HFF-Myc (cell line): ENCODE results near the gene COL18A1.

Experiments
- DNase-seq: peaks from one replicate; pipeline ENCODE4 v3.0.0-alpha.2; 2011; ENCODE audit warnings: low read depth; ENCODE audit errors: extremely low read depth
- H3K4me3 ChIP-seq: replicated peaks from 2 replicates; pipeline ENCODE4 v1.5.1; 2011; ENCODE audit warnings: low read depth, mild to moderate bottlenecking, control low read depth, low read length
- TF ChIP-seq, protein P1 (sequence below): IDR thresholded peaks from 2 replicates; pipeline ENCODE4 v1.5.1; 2012; ENCODE audit warnings: mild to moderate bottlenecking, low read depth, low read length, control low read depth; ENCODE audit errors: missing control alignments

COL18A1 gene

DNA sequence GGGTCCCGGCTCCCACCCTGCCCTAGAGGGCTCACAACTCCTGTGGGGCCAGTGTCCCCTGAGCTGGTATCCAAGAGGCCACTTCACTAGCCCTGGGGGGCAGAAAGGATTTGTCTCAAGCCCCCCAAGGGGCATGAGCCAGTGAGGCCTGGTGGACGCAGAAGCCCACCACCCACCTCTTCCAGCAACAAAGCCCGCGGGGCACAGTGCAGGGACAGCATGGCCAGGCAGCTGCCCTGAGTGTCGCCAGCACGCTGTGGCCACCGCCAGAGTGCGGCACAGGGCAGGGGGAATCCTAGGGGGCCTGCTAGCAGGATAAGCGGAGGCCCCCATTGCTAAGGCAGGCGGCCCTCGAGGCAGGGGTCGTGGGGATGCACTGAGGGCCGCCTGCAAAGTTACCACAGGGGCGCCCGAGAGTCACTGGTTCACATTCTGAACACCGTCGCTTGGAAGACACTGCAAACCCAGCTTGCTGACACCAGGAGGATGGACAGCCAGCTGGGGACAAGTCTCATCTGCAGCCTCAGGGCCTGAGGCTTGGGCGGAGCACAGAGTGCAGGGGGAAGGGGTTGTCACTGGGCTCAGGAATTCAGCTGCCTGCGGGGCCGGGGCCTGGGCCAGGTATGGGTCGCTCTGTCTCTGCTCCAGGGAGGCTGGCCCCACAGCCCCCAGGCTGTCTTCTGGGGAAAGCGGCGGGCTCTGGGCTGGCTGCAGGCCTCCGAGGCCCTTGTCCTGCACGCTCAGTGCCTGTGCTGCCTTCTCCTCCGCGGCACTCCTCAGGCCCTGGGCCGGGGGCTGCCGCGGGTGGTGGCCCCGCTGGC is 110.5 kb downstream of the COL18A1 start:
- TF ChIP-seq, protein P1, sequence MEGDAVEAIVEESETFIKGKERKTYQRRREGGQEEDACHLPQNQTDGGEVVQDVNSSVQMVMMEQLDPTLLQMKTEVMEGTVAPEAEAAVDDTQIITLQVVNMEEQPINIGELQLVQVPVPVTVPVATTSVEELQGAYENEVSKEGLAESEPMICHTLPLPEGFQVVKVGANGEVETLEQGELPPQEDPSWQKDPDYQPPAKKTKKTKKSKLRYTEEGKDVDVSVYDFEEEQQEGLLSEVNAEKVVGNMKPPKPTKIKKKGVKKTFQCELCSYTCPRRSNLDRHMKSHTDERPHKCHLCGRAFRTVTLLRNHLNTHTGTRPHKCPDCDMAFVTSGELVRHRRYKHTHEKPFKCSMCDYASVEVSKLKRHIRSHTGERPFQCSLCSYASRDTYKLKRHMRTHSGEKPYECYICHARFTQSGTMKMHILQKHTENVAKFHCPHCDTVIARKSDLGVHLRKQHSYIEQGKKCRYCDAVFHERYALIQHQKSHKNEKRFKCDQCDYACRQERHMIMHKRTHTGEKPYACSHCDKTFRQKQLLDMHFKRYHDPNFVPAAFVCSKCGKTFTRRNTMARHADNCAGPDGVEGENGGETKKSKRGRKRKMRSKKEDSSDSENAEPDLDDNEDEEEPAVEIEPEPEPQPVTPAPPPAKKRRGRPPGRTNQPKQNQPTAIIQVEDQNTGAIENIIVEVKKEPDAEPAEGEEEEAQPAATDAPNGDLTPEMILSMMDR: no peak
- H3K4me3 ChIP-seq: no peak overlapping the region

DNA sequence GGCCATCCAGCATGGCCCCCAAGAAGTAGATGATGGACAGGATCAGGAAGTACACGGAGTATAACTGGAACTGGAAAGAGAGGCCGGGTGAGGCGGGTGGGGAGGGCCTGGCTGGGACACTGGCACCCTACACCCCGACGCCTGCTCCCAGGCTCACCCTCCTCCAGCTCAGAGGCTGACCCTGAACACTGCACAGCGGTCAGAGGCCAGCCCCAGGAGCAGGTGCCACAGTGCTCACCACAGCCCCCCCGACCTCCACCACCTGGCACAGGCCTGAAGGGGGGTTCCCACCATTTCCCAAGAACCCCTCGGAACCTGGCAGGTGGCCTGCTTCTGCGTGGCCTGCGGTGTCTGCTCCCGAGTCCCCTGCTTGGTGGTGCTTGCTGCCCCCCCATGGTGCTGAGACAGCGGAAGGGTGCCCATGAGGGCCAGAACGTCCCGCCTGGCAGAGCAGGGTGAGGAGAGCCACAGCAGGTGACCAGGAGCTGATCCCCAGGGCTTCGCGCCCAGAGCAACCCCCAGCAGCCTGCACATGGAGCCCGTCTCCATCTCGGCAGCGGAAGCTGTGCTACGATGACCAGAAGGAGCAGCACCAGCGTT is 111.2 kb downstream of the COL18A1 start:
- TF ChIP-seq, protein P1: no peak
- no peak for DNase-seq

More for the DNA sequence above, 110.5 kb downstream of the COL18A1 start:
- DNase-seq: no peak

DNA sequence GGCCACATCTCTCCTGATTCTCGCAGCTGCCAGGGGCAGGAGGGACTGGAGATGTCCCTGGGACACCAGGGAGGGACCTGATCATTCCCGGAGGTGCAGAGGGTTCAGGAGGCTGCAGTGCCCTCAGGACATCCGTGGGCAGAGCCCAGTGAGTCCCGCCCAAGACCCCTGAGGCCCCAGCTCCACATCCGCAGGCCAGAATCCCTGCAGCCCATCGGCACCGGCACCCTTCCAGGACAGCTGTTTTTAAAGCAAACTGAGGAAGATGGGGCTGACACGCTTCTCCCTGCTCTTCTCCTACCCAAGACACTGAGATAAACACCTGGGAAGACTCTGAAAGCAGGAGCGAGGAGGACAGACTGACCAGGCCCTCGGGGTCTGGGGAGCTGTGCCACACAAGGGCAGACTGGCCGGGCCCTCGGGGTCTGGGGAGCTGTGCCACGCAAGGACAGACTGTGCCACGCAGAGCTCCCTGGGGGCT is 111.7 kb downstream of the COL18A1 start:
- no peak overlapping the region for H3K4me3 ChIP-seq
- no peak for DNase-seq
- TF ChIP-seq, protein P1: no peak

More for the DNA sequence above, 111.2 kb downstream of the COL18A1 start:
- no peak overlapping the region for H3K4me3 ChIP-seq

DNA sequence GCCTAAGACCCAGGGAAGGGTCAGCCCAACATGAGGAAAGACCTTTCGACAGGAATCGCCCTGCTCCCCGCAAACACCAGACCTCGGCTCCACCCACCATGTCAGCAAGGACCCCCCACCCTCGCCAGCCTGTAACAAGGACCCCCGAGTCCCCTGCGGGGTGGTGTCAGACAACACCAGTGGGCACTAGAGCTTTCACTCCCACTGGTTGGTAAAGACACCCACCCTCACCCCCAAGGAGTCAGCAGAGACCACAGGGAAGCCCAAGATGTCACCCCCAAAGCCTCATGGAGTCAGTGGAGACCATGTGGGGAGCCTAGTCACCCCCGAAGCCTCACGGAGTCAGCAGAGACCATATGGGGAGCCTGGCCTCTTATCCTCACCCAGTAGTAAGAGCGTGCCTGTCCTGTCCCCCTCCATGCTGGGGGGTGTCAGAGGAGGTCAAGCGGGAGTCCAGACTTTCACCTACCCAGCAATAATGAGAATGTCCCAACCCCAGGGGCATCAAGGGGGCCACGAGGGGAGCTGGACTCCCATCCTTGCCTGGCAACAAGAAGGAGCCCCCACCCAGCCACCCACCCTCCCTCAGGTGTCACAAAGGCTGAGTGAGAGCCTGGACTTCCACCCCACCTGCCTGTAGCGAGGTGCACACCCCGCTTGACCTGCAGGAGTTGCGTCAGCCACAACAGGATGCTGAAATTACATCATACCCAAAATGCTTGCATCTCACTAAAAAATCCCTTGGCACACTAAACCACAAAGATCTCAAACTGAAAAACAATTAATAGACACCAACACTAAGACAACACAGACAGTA is 112.5 kb downstream of the COL18A1 start:
- TF ChIP-seq, protein P1: no peak
- no peak for DNase-seq
- H3K4me3 ChIP-seq: no peak overlapping the region

DNA sequence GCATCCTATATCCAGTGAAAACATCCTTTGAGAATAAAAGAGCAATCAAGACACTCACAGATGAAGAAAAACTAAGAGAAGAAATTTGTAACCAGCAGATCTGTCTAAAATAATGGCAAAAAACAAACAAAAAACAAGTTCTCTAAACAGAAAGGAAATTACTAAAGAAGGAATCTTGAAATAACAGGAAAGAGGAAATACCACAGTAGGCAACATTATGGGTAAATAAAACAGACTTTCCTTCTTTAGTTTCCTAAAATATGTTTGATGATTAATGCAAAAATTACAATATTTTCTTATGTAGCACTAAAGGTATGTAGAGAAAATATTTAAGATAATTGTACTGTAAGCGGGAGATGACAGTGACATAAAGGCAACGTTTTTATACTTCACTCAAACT is 113.8 kb downstream of the COL18A1 start:
- H3K4me3 ChIP-seq: no peak overlapping the region
- DNase-seq: no peak
- TF ChIP-seq, protein P1: no peak

DNA sequence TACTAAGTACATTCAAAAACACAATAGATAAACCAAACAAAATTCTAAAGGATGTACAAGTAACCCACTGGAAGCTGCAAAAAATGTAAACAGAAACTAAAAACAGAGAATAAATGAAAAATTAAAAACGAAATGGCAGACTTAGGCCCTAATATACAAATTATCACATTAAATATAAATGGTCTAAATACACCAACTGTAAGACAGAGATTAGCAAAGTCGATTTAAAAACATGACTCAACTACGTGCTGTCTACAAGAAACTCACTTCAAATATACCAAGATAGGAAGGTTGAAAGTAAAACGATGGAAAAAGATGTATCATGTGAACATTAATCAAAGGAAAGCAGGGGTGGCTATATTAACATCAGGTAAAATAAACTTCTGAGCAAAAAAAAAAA is 114.2 kb downstream of the COL18A1 start:
- no peak overlapping the region for H3K4me3 ChIP-seq
- DNase-seq: no peak
- TF ChIP-seq, protein P1: no peak
